HEK293 (cell line): ENCODE measurements around the gene MRPS5.

Experiments
- CTCF ChIA-PET: fragments of 350-600 bp; formaldehyde crosslinking; extraction: SDS; loops from one replicate; lab custom pipeline; 2021; ENCODE audit warnings: antibody characterized with exemption; lab: Yijun Ruan, JAX
- POLR2A ChIA-PET: fragments of 300-600 bp; formaldehyde crosslinking; extraction: SDS; loops from one replicate; lab custom pipeline; 2020; ENCODE audit warnings: antibody characterized with exemption, inconsistent platforms; lab: Yijun Ruan, JAX
- H3K27ac ChIP-seq: fragments of 200-500 bp; sonication (Bioruptor generic); 2 replicates; pipeline ENCODE4 v1.5.1; 2014; ENCODE audit warnings: low read depth, low read length, control low read depth, inconsistent platforms; ENCODE audit errors: extremely low read depth
- H3K36me3 ChIP-seq, 2 experiments: fragments of 200-500 bp in 1 of 2; sonication (Bioruptor generic) in 1 of 2; 1 replicate in 1 of 2; 2 replicates in 1 of 2; pipeline ENCODE4 v1.5.1; 2014 to 2017; ENCODE audit warnings: inconsistent platforms in 2 of 2, low read length in 2 of 2; ENCODE audit not compliant: control insufficient read depth in 2 of 2, insufficient read depth in 1 of 2
- H3K4me1 ChIP-seq: fragments of 200-500 bp; sonication (Bioruptor generic); 2 replicates; pipeline ENCODE4 v1.5.1; 2014; ENCODE audit warnings: mild to moderate bottlenecking, low read length, inconsistent platforms; ENCODE audit not compliant: control insufficient read depth, insufficient read depth
- H3K4me3 ChIP-seq: 2 replicates; pipeline ENCODE4 v1.5.1; 2011; ENCODE audit warnings: low read depth, mild to moderate bottlenecking, control low read depth, low read length, moderate library complexity
- H3K9me3 ChIP-seq: fragments of 200-500 bp; sonication (Bioruptor generic); 2 replicates; pipeline ENCODE4 v1.5.1; 2014; ENCODE audit warnings: low read depth, low read length, inconsistent platforms; ENCODE audit not compliant: control insufficient read depth, insufficient read depth
- HIC1 ChIP-seq: fragments of 450-650 bp; formaldehyde crosslinking; IDR thresholded peaks from 2 replicates; pipeline ENCODE4 v1.5.1; 2016; ENCODE audit warnings: missing biosample characterization, missing genetic modification characterization
- KLF17 ChIP-seq: fragments of 450-650 bp; formaldehyde crosslinking; IDR thresholded peaks from 2 replicates; pipeline ENCODE4 v1.5.1; 2016; ENCODE audit warnings: missing biosample characterization, missing genetic modification characterization
- WT1 ChIP-seq: fragments of 450-650 bp; formaldehyde crosslinking; IDR thresholded peaks from 2 replicates; pipeline ENCODE4 v1.5.1; 2016; ENCODE audit warnings: missing biosample characterization, missing genetic modification characterization
- ZBTB1 ChIP-seq: fragments of 450-650 bp; formaldehyde crosslinking; IDR thresholded peaks from 2 replicates; pipeline ENCODE4 v1.5.1; 2016; ENCODE audit warnings: missing biosample characterization, missing genetic modification characterization
- ZBTB11 ChIP-seq: fragments of 450-650 bp; formaldehyde crosslinking; conservative IDR thresholded peaks from 2 replicates; pipeline ENCODE4 v1.5.1; 2016; ENCODE audit warnings: low read depth, missing biosample characterization, missing genetic modification characterization
- ZBTB7A ChIP-seq: fragments of 450-650 bp; formaldehyde crosslinking; IDR thresholded peaks from 2 replicates; pipeline ENCODE4 v1.5.1; 2016; ENCODE audit warnings: low read depth, missing biosample characterization, missing genetic modification characterization
- ZFP69B ChIP-seq: fragments of 450-650 bp; formaldehyde crosslinking; IDR thresholded peaks from 2 replicates; pipeline ENCODE4 v1.5.1; 2016; ENCODE audit warnings: missing biosample characterization, missing genetic modification characterization
- ZNF10 ChIP-seq: fragments of 450-650 bp; formaldehyde crosslinking; IDR thresholded peaks from 2 replicates; pipeline ENCODE4 v1.5.1; 2017; ENCODE audit warnings: missing biosample characterization, missing genetic modification characterization
- ZNF140 ChIP-seq: fragments of 450-650 bp; formaldehyde crosslinking; IDR thresholded peaks from 2 replicates; pipeline ENCODE4 v1.5.1; 2016; ENCODE audit warnings: missing biosample characterization, missing genetic modification characterization
- ZNF146 ChIP-seq: fragments of 450-650 bp; formaldehyde crosslinking; IDR thresholded peaks from 2 replicates; pipeline ENCODE4 v1.5.1; 2016; ENCODE audit warnings: missing biosample characterization, missing genetic modification characterization
- ZNF266 ChIP-seq: fragments of 450-650 bp; formaldehyde crosslinking; IDR thresholded peaks from 2 replicates; pipeline ENCODE4 v1.5.1; 2016; ENCODE audit warnings: missing biosample characterization, missing genetic modification characterization, low read depth
- ZNF350 ChIP-seq: fragments of 450-650 bp; formaldehyde crosslinking; IDR thresholded peaks from 2 replicates; pipeline ENCODE4 v1.5.0; 2017; ENCODE audit warnings: missing biosample characterization, mild to moderate bottlenecking, missing genetic modification characterization
- ZNF391 ChIP-seq: fragments of 450-650 bp; formaldehyde crosslinking; IDR thresholded peaks from 2 replicates; pipeline ENCODE4 v1.5.1; 2016; ENCODE audit warnings: low read depth, missing biosample characterization, missing genetic modification characterization, borderline replicate concordance
- ZNF423 ChIP-seq: fragments of 450-650 bp; formaldehyde crosslinking; IDR thresholded peaks from 2 replicates; pipeline ENCODE4 v1.5.1; 2016; ENCODE audit warnings: missing biosample characterization, missing genetic modification characterization
- ZNF48 ChIP-seq: fragments of 450-650 bp; formaldehyde crosslinking; IDR thresholded peaks from 2 replicates; pipeline ENCODE4 v1.5.1; 2016; ENCODE audit warnings: missing biosample characterization, missing genetic modification characterization
- ZNF513 ChIP-seq: fragments of 450-650 bp; IDR thresholded peaks from 2 replicates; pipeline ENCODE4 v1.5.1; 2018; ENCODE audit warnings: missing biosample characterization, missing genetic modification characterization
- ZNF621 ChIP-seq: fragments of 450-650 bp; formaldehyde crosslinking; IDR thresholded peaks from 2 replicates; pipeline ENCODE4 v1.5.1; 2017; ENCODE audit warnings: missing biosample characterization, missing genetic modification characterization
- ZNF704 ChIP-seq: fragments of 450-650 bp; formaldehyde crosslinking; IDR thresholded peaks from 2 replicates; pipeline ENCODE4 v1.5.1; 2016; ENCODE audit warnings: missing biosample characterization, missing genetic modification characterization
- ZNF837 ChIP-seq: fragments of 450-650 bp; formaldehyde crosslinking; IDR thresholded peaks from 2 replicates; pipeline ENCODE4 v1.5.1; 2016; ENCODE audit warnings: missing biosample characterization, missing genetic modification characterization
- ZNF843 ChIP-seq: fragments of 450-650 bp; formaldehyde crosslinking; IDR thresholded peaks from 2 replicates; pipeline ENCODE4 v1.5.1; 2016; ENCODE audit warnings: missing biosample characterization, missing genetic modification characterization
- TF ChIP-seq, protein P1 (sequence below): fragments of 450-650 bp; formaldehyde crosslinking; IDR thresholded peaks from 2 replicates; pipeline ENCODE4 v1.5.1; 2016; ENCODE audit warnings: missing biosample characterization, missing genetic modification characterization
- TF ChIP-seq, protein P2 (sequence below): fragments of 450-650 bp; formaldehyde crosslinking; IDR thresholded peaks from 2 replicates; pipeline ENCODE4 v1.5.1; 2017; ENCODE audit warnings: missing biosample characterization, missing genetic modification characterization

The MRPS5 gene

GRCh38 chr2:95052804-95053479, 68.7 kb downstream of the MRPS5 start:
- CTCF ChIA-PET = interaction anchor here (0.8 to 2.2 kb wide), 8 partner anchors 9 to 94 kb away, joined by 3 to 23 read pairs (median 4); no protein-coding TSS in a partner anchor
- TF ChIP-seq ZNF350 (tag by site-specific recombination) (no peak), ZNF146 (no peak), ZNF391 (tag by site-specific recombination) (no peak), ZFP69B (tag by site-specific recombination) (no peak), ZNF843 (tag by site-specific recombination) (no peak), HIC1 (tag by site-specific recombination) (no peak), ZNF140 (tag by site-specific recombination) (no peak), ZNF513 (tag by site-specific recombination) (no peak)
- TF ChIP-seq, protein P1, sequence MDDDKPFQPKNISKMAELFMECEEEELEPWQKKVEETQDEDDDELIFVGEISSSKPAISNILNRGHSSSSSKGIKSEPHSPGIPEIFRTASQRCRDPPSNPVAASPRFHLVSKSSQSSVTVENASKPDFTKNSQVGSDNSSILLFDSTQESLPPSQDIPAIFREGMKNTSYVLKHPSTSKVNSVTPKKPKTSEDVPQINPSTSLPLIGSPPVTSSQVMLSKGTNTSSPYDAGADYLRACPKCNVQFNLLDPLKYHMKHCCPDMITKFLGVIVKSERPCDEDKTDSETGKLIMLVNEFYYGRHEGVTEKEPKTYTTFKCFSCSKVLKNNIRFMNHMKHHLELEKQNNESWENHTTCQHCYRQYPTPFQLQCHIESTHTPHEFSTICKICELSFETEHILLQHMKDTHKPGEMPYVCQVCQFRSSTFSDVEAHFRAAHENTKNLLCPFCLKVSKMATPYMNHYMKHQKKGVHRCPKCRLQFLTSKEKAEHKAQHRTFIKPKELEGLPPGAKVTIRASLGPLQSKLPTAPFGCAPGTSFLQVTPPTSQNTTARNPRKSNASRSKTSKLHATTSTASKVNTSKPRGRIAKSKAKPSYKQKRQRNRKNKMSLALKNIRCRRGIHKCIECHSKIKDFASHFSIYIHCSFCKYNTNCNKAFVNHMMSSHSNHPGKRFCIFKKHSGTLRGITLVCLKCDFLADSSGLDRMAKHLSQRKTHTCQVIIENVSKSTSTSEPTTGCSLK (tag by site-specific recombination) = no peak
- Histone ChIP-seq H3K36me3 (no peaks in the 10 kb centered on the region), H3K27ac (no peak overlapping the region), H3K4me1 (no peaks in the 10 kb centered on the region), H3K9me3 (no peaks in the 10 kb centered on the region), H3K4me3 (no peak overlapping the region)
- POLR2A ChIA-PET = interaction anchor here (0.8 kb wide), 1 partner anchor 9 kb away, joined by 3 read pairs; no protein-coding TSS in a partner anchor

DNA sequence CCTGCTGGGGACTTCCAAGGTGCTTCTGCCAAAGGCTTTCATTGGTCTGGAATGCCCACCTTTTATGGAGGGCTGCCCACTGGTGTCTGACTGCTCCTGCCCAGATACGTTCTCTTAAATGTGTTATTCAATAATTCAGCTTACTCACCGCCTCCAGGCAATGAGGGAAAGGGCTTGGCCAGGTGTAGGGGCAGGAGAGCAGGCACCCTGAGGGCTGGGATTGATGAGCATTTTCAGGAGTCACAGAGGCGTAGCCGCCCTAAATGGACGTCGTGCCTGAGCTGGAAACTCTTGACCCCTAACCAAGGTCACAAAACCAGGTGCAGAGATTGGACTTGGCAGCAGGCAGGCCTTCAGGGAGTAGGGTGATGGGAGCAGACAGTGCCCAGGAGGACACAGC, 69.3 kb downstream of the MRPS5 start:
- H3K36me3 ChIP-seq = no peaks in the 10 kb centered on the region
- H3K4me3 ChIP-seq = no peak overlapping the region
- CTCF ChIA-PET = interaction anchor here (1.1 to 2.2 kb wide), 3 partner anchors 8 to 69 kb away, joined by 5 to 23 read pairs (median 10); no protein-coding TSS in a partner anchor
- POLR2A ChIA-PET = no interaction called here
- no peaks in the 10 kb centered on the region for H3K9me3 ChIP-seq
- H3K27ac ChIP-seq = no peak overlapping the region
- no peaks in the 10 kb centered on the region for H3K4me1 ChIP-seq
- TF ChIP-seq ZBTB1 (tag by site-specific recombination) (no peak), ZNF837 (tag by site-specific recombination) (no peak), ZNF10 (tag by site-specific recombination) (no peak), WT1 (tag by site-specific recombination) (no peak), ZBTB11 (tag by site-specific recombination) (no peak), ZBTB7A (no peak), ZNF266 (tag by site-specific recombination) (no peak), ZNF48 (tag by site-specific recombination) (no peak), ZNF423 (tag by site-specific recombination) (no peak), ZNF704 (tag by site-specific recombination) (no peak), KLF17 (tag by site-specific recombination) (no peak), ZNF621 (tag by site-specific recombination) (no peak)
- TF ChIP-seq, protein P2, sequence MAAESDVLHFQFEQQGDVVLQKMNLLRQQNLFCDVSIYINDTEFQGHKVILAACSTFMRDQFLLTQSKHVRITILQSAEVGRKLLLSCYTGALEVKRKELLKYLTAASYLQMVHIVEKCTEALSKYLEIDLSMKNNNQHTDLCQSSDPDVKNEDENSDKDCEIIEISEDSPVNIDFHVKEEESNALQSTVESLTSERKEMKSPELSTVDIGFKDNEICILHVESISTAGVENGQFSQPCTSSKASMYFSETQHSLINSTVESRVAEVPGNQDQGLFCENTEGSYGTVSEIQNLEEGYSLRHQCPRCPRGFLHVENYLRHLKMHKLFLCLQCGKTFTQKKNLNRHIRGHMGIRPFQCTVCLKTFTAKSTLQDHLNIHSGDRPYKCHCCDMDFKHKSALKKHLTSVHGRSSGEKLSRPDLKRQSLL (tag by site-specific recombination) = no peak
